Hepatocyte (in vitro differentiated cells): ENCODE results near the gene WBP1L. TPM values are rescaled to one million over a fixed set of nuclear protein-coding genes. Genes with fewer than 3 reads are reported as not detected.
A peak's percentile ranks its signal among the peaks of the same experiment; 100 is the strongest.

Experiments used
- DNase-seq: peaks from one replicate; pipeline ENCODE4 v3.0.0-alpha.2; 2016; ENCODE audit warnings: low spot score
- H2AFZ ChIP-seq: fragments of 200-600 bp; sonication (generic); 2 replicates; pipeline ENCODE4 v1.6.0; 2016; ENCODE audit warnings: antibody characterized with exemption, mild to moderate bottlenecking
- H3K27ac ChIP-seq: fragments of 200-600 bp; sonication (generic); 2 replicates; pipeline ENCODE4 v1.5.1; 2016; ENCODE audit warnings: mild to moderate bottlenecking
- H3K27me3 ChIP-seq: fragments of 200-600 bp; sonication (generic); 2 replicates; pipeline ENCODE4 v1.6.1; 2016
- H3K36me3 ChIP-seq: fragments of 200-600 bp; sonication (generic); replicated peaks from 2 replicates; pipeline ENCODE4 v1.5.1; 2016; ENCODE audit warnings: low read depth; ENCODE audit not compliant: insufficient read depth
- H3K4me1 ChIP-seq: fragments of 200-600 bp; sonication (generic); 2 replicates; pipeline ENCODE4 v1.5.1; 2016; ENCODE audit warnings: mild to moderate bottlenecking, moderate library complexity; ENCODE audit not compliant: insufficient read depth
- H3K4me2 ChIP-seq: fragments of 200-600 bp; sonication (generic); 2 replicates; pipeline ENCODE4 v1.6.0; 2016
- H3K4me3 ChIP-seq: fragments of 200-600 bp; sonication (generic); 2 replicates; pipeline ENCODE4 v1.5.1; 2016; ENCODE audit warnings: mild to moderate bottlenecking
- H3K79me2 ChIP-seq: fragments of 200-600 bp; sonication (generic); 2 replicates; pipeline ENCODE4 v1.6.0; 2017; ENCODE audit warnings: mild to moderate bottlenecking
- H3K9me2 ChIP-seq: fragments of 200-600 bp; sonication (generic); replicated peaks from 2 replicates; pipeline ENCODE4 v1.6.0; 2017; ENCODE audit warnings: mild to moderate bottlenecking; ENCODE audit not compliant: insufficient read depth
- H3K9me3 ChIP-seq: fragments of 200-600 bp; sonication (generic); 2 replicates; pipeline ENCODE4 v1.5.1; 2016; ENCODE audit warnings: low read depth, mild to moderate bottlenecking
- H4K20me1 ChIP-seq: fragments of 200-600 bp; sonication (generic); 2 replicates; pipeline ENCODE4 v1.6.0; 2016; ENCODE audit warnings: mild to moderate bottlenecking; ENCODE audit not compliant: insufficient read depth, poor library complexity, severe bottlenecking
- EZH2 ChIP-seq: fragments of 200-600 bp; sonication (generic); IDR thresholded peaks from 2 replicates; pipeline ENCODE4 v1.6.1; 2016; ENCODE audit warnings: antibody characterized with exemption, mild to moderate bottlenecking, borderline replicate concordance
- EZH2phosphoT487 ChIP-seq: fragments of 200-600 bp; sonication (generic); IDR thresholded peaks from one replicate; pipeline ENCODE4 v1.6.1; 2018; ENCODE audit warnings: antibody characterized with exemption, mild to moderate bottlenecking, low read depth, moderate library complexity; ENCODE audit not compliant: unreplicated experiment, severe bottlenecking
- WGBS: methylation state at CpG from one replicate; pipeline ENCODE4 v1.1.6; 2016; ENCODE audit warnings: low lambda C conversion rate; ENCODE audit errors: missing lambda C conversion rate; 5-methylcytosine and 5-hydroxymethylcytosine counted together
- polyA plus RNA-seq: library from polyadenylated mRNA; unstranded; fragments of >200 nt; fragmentation: Nextera tagmentation; extraction: Ambion mirVana; gene quantifications from 2 replicates; pipeline ENCODE4 v1.2.1, GENCODE V29; 2016
- total RNA-seq: library from RNA; depleted of rRNA; stranded (reverse); fragments of >200 nt; gene quantifications from 2 replicates; pipeline ENCODE4 v1.2.3, GENCODE V29; 2014
- TF ChIP-seq, protein P1 (sequence below): fragments of 200-600 bp; sonication (generic); IDR thresholded peaks from 2 replicates; pipeline ENCODE4 v1.5.1; 2016; ENCODE audit warnings: antibody characterized with exemption, mild to moderate bottlenecking; ENCODE audit not compliant: poor library complexity

Gene WBP1L
- total and polyA plus RNA-seq, 2 experiments from 2014 or later: 21.6 to 57.1 TPM

- WGBS: 9% methylated on average over 8 of the region's 8 CpGs
- H2AFZ ChIP-seq: peak overlapping the region; percentile 34
- peak overlapping the region; percentile 95 for H3K27ac ChIP-seq
- peak overlapping the region; percentile 63 for H3K4me3 ChIP-seq
- no peaks in the 10 kb centered on the region for H3K9me3 ChIP-seq
- H3K27me3 ChIP-seq: no peaks in the 10 kb centered on the region
- peak overlapping the region; percentile 77 for H3K4me2 ChIP-seq
- TF ChIP-seq EZH2 (no peak), EZH2phosphoT487 (no peak)
- TF ChIP-seq, protein P1, sequence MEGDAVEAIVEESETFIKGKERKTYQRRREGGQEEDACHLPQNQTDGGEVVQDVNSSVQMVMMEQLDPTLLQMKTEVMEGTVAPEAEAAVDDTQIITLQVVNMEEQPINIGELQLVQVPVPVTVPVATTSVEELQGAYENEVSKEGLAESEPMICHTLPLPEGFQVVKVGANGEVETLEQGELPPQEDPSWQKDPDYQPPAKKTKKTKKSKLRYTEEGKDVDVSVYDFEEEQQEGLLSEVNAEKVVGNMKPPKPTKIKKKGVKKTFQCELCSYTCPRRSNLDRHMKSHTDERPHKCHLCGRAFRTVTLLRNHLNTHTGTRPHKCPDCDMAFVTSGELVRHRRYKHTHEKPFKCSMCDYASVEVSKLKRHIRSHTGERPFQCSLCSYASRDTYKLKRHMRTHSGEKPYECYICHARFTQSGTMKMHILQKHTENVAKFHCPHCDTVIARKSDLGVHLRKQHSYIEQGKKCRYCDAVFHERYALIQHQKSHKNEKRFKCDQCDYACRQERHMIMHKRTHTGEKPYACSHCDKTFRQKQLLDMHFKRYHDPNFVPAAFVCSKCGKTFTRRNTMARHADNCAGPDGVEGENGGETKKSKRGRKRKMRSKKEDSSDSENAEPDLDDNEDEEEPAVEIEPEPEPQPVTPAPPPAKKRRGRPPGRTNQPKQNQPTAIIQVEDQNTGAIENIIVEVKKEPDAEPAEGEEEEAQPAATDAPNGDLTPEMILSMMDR: no peak
- H4K20me1 ChIP-seq: no peaks in the 10 kb centered on the region
- H3K4me1 ChIP-seq: peaks cover 16% of the 10 kb centered on the region
- H3K9me2 ChIP-seq: no peaks in the 10 kb centered on the region
- H3K79me2 ChIP-seq: peaks cover 68% of the 10 kb centered on the region
- H3K36me3 ChIP-seq: no peaks in the 10 kb centered on the region
- DNase-seq: no peak
Observed at GRCh38 chr10:102712843-102713538, 30.8 kb upstream of the WBP1L start.

DNA sequence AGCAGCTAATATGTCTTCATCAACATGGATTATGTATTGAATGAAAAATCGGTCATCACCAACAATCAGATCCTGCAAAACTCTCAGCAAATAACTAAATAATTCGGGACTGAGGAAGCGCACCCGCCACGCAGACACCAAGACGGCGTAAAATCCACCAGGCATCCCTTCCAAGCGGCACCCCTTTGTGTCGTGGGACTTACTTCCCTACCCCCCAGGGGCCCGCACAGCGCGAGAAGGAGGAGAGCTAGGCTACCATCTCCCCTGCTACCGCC, 30.3 kb upstream of the WBP1L start:
- Histone ChIP-seq H3K4me1 (peaks cover 21% of the 10 kb centered on the region), H3K79me2 (peaks cover 64% of the 10 kb centered on the region)
- under 1% methylated on average over 13 of the region's 13 CpGs for WGBS

DNA sequence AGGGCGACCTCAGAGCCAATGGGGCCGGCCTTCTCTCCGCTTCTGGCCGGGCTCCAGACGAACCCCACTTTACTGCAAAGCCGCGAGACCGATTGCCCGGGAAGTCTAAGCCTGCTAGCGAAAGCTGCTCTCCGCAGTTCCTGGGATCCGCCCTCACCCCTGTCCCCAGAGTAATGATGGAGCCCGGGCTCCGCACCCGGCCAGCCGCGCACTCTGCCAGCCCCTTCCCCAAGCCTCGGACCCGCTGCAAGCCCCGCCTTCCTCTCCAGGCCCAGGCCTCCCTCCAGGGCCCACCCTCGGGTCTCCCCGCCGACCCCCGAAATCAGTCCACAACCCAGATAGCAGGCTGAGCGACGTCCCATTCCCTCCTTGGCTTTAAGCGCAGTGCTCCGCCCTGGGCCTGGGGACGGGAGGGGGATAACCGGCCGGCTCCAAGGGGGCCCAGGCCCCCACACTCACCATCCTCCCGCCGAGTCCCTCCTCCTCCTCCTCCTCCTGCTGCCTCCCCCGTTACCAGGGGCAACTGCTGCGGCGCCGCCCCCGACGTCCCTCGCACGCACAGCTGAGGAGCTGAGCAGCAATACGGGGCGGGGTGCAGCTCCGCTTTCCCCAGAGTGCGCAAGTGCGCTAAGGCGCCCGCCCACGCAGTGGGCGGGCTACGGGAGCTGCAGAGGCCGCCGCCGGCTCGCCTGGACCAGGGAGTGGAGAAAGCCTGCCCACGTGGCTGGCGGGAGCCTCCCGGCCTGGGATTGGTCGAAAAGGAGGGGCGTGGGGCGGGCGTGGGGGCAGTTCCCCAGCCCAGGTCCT, 29.7 kb upstream of the WBP1L start, which contains the start of gene ARL3:
Gene ARL3, minus strand, starts transcription at position 584 of the 807 bp plus-strand sequence. Its CDS starts 122 bp downstream, at position 462.
- H3K4me1 ChIP-seq: peaks cover 23% of the 10 kb centered on the region
- H4K20me1 ChIP-seq: no peaks in the 10 kb centered on the region
- 1% methylated on average over 35 of the region's 62 CpGs for WGBS
- H3K9me3 ChIP-seq: no peaks in the 10 kb centered on the region
- TF ChIP-seq EZH2 (no peak), EZH2phosphoT487 (no peak)
- TF ChIP-seq, protein P1: peak; percentile 20
- H3K27ac ChIP-seq: peak within 1 kb of the TSS; percentile 95
- H3K27me3 ChIP-seq: no peaks in the 10 kb centered on the region
- H3K79me2 ChIP-seq: peaks cover 59% of the 10 kb centered on the region
- peak; percentile 100 for DNase-seq
- peak within 1 kb of the TSS; percentile 34 for H2AFZ ChIP-seq
- H3K4me2 ChIP-seq: peak within 1 kb of the TSS; percentile 91
- H3K9me2 ChIP-seq: no peaks in the 10 kb centered on the region
- peak within 1 kb of the TSS; percentile 85 for H3K4me3 ChIP-seq
- no peaks in the 10 kb centered on the region for H3K36me3 ChIP-seq

More for the DNA sequence above, 30.3 kb upstream of the WBP1L start:
- no peaks in the 10 kb centered on the region for H3K9me2 ChIP-seq
- DNase-seq: no peak
- no peaks in the 10 kb centered on the region for H4K20me1 ChIP-seq
- H3K4me3 ChIP-seq: peak overlapping the region; percentile 63
- no peaks in the 10 kb centered on the region for H3K36me3 ChIP-seq
- peak overlapping the region; percentile 95 for H3K27ac ChIP-seq
- TF ChIP-seq EZH2: no peak
- TF ChIP-seq EZH2phosphoT487: no peak
- TF ChIP-seq, protein P1: no peak
- peak overlapping the region; percentile 34 for H2AFZ ChIP-seq
- no peaks in the 10 kb centered on the region for H3K9me3 ChIP-seq
- no peaks in the 10 kb centered on the region for H3K27me3 ChIP-seq
- H3K4me2 ChIP-seq: peak overlapping the region; percentile 77
